ENCODE measurements around the gene SUN5. TPM values are rescaled to one million over a fixed set of nuclear protein-coding genes. Genes with fewer than 3 reads are reported as not detected.

SUN5 gene
- total RNA-seq, 1 experiment from 2014 or later, result not detected

GRCh38 chr20:33034115-33034514, 29.9 kb upstream of the SUN5 start:
- no peak for ATAC-seq

GRCh38 chr20:33033381-33033780, 29.1 kb upstream of the SUN5 start:
- no peak for ATAC-seq
- ChIA-PET CTCF (no interaction called here), POLR2A (ENCODE audit: unreplicated experiment) (no interaction called here)
- BruUV-seq (replicated peaks), result no TSS peak
- intact Hi-C loops (cut with micrococcal nuclease), result no loop called here
- no peaks in the 10 kb centered on the region for H3K4me1 ChIP-seq (ENCODE audit: insufficient read depth, low read length)
- H2AFZ ChIP-seq (ENCODE audit: low read length), result no peak overlapping the region
- no peak overlapping the region for H3K4me2 ChIP-seq (ENCODE audit: low read length)
- TF ChIP-seq EZH2phosphoT487 (IDR thresholded peaks at IDR 0.05; ENCODE audit: borderline replicate concordance, low read length), result no peak
- TF ChIP-seq, protein P1, sequence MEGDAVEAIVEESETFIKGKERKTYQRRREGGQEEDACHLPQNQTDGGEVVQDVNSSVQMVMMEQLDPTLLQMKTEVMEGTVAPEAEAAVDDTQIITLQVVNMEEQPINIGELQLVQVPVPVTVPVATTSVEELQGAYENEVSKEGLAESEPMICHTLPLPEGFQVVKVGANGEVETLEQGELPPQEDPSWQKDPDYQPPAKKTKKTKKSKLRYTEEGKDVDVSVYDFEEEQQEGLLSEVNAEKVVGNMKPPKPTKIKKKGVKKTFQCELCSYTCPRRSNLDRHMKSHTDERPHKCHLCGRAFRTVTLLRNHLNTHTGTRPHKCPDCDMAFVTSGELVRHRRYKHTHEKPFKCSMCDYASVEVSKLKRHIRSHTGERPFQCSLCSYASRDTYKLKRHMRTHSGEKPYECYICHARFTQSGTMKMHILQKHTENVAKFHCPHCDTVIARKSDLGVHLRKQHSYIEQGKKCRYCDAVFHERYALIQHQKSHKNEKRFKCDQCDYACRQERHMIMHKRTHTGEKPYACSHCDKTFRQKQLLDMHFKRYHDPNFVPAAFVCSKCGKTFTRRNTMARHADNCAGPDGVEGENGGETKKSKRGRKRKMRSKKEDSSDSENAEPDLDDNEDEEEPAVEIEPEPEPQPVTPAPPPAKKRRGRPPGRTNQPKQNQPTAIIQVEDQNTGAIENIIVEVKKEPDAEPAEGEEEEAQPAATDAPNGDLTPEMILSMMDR (conservative IDR thresholded peaks at IDR 0.05; ENCODE audit: low read depth, low read length), result no peak
- TF ChIP-seq EZH2 (IDR thresholded peaks at IDR 0.05; ENCODE audit: low read length, unreplicated experiment), result no peak
- H3K4me3 ChIP-seq (ENCODE audit: low read length), result no peak overlapping the region
- no peaks in the 10 kb centered on the region for H3K9me3 ChIP-seq (ENCODE audit: low read length)
- H3K27ac ChIP-seq (ENCODE audit: low read length), result no peak overlapping the region
- no peaks in the 10 kb centered on the region for H3K79me2 ChIP-seq (ENCODE audit: low read length)
- H3F3A ChIP-seq (ENCODE audit: low read length, unreplicated experiment), result no peaks in the 10 kb centered on the region
- DNase-seq, result no peak
- H4K20me1 ChIP-seq (ENCODE audit: low read length), result no peaks in the 10 kb centered on the region
- peaks cover 42% of the 10 kb centered on the region for H3K27me3 ChIP-seq (ENCODE audit: low read length)
- no peaks in the 10 kb centered on the region for H3K9me2 ChIP-seq (replicated peaks; ENCODE audit: low read length)
- no peak overlapping the region for H3K9ac ChIP-seq (ENCODE audit: low read length)
- no peaks in the 10 kb centered on the region for H3K36me3 ChIP-seq (ENCODE audit: low read depth, low read length)

More at GRCh38 chr20:33034115-33034514, 29.9 kb upstream of the SUN5 start:
- Histone ChIP-seq H3K4me2 (ENCODE audit: low read length) (no peak overlapping the region), H2AFZ (ENCODE audit: low read length) (no peak overlapping the region), H3K9ac (ENCODE audit: low read length) (no peak overlapping the region), H3K9me2 (replicated peaks; ENCODE audit: low read length) (no peaks in the 10 kb centered on the region), H3F3A (ENCODE audit: low read length, unreplicated experiment) (no peaks in the 10 kb centered on the region), H3K79me2 (ENCODE audit: low read length) (no peaks in the 10 kb centered on the region), H4K20me1 (ENCODE audit: low read length) (no peaks in the 10 kb centered on the region), H3K4me1 (ENCODE audit: insufficient read depth, low read length) (no peaks in the 10 kb centered on the region), H3K36me3 (ENCODE audit: low read depth, low read length) (no peaks in the 10 kb centered on the region), H3K4me3 (ENCODE audit: low read length) (no peak overlapping the region), H3K9me3 (ENCODE audit: low read length) (no peaks in the 10 kb centered on the region), H3K27me3 (ENCODE audit: low read length) (peaks cover 39% of the 10 kb centered on the region), H3K27ac (ENCODE audit: low read length) (no peak overlapping the region)
- ChIA-PET POLR2A (ENCODE audit: unreplicated experiment) (no interaction called here), CTCF (no interaction called here)
- intact Hi-C loops (cut with micrococcal nuclease), result no loop called here
- no peak for DNase-seq
- TF ChIP-seq, protein P1 (conservative IDR thresholded peaks at IDR 0.05; ENCODE audit: low read depth, low read length), result no peak
- BruUV-seq (replicated peaks), result no TSS peak

DNA sequence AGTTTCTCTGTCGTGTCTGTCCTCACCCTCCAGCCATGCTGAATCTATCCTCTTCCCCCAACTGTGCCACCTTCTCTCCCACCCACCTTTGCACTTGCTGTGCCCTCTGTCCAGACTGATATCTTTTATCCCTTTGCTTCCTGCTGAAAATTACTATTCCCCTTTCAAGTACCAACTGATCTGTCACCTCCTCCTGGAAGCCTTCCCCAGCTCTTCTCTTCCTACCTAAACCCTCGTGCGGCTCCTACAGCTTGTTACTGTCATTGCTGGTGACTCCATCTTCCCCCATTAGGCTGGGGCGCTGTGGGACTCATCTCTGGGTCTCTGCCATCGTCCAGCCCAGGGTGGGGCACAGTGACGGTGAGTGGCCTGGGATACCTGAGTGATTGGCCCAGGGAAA, 28.3 kb upstream of the SUN5 start:
- Histone ChIP-seq H3K4me1 (ENCODE audit: insufficient read depth, low read length) (no peaks in the 10 kb centered on the region), H4K20me1 (ENCODE audit: low read length) (no peaks in the 10 kb centered on the region), H3K9me3 (ENCODE audit: low read length) (no peaks in the 10 kb centered on the region), H3K9ac (ENCODE audit: low read length) (no peak overlapping the region), H3F3A (ENCODE audit: low read length, unreplicated experiment) (no peaks in the 10 kb centered on the region), H3K36me3 (ENCODE audit: low read depth, low read length) (no peaks in the 10 kb centered on the region), H3K9me2 (replicated peaks; ENCODE audit: low read length) (no peaks in the 10 kb centered on the region), H3K4me2 (ENCODE audit: low read length) (no peak overlapping the region), H3K27ac (ENCODE audit: low read length) (no peak overlapping the region), H3K27me3 (ENCODE audit: low read length) (peaks cover 44% of the 10 kb centered on the region), H3K79me2 (ENCODE audit: low read length) (no peaks in the 10 kb centered on the region), H2AFZ (ENCODE audit: low read length) (no peak overlapping the region), H3K4me3 (ENCODE audit: low read length) (no peak overlapping the region)
- CTCF ChIA-PET, result no interaction called here
- DNase-seq (no peak), ATAC-seq (no peak)
- intact Hi-C loops (cut with micrococcal nuclease), result no loop called here
- no peak for TF ChIP-seq EZH2 (IDR thresholded peaks at IDR 0.05; ENCODE audit: low read length, unreplicated experiment)
- no peak for TF ChIP-seq EZH2phosphoT487 (IDR thresholded peaks at IDR 0.05; ENCODE audit: borderline replicate concordance, low read length)
- TF ChIP-seq, protein P1 (conservative IDR thresholded peaks at IDR 0.05; ENCODE audit: low read depth, low read length), result no peak
- BruUV-seq (replicated peaks), result no TSS peak
- POLR2A ChIA-PET (ENCODE audit: unreplicated experiment), result no interaction called here
